Measurements from ENCODE around the gene RB1. TPM values are rescaled to one million over a fixed set of nuclear protein-coding genes. Genes with fewer than 3 reads are reported as not detected.

Gene RB1
- 10 to 100 TPM; 28.9 to 37.3 TPM for total RNA-seq

- Mint-ChIP-seq H3K27ac (peak within 1 kb of the TSS; percentile 85), H3K36me3 (ENCODE audit: low read depth) (peaks cover 36% of the 10 kb centered on the region), H3K4me3 (peak within 1 kb of the TSS; percentile 83), H3K4me1 (peaks cover 9% of the 10 kb centered on the region), H3K9me3 (no peaks in the 10 kb centered on the region), H3K27me3 (no peaks in the 10 kb centered on the region)
- ATAC-seq (replicated peaks) = peak; percentile 91
Observed at GRCh38 chr13:48303359-48304142, at the start of gene RB1. Gene RB1 (plus strand): TSS chr13:48303751. CDS start chr13:48303913, 162 bp downstream.

- no peak overlapping the region for H3K4me3 Mint-ChIP-seq
- ATAC-seq (replicated peaks) = no peak
- no peaks in the 10 kb centered on the region for H3K27me3 Mint-ChIP-seq
- peaks cover 64% of the 10 kb centered on the region for H3K36me3 Mint-ChIP-seq (ENCODE audit: low read depth)
- H3K9me3 Mint-ChIP-seq = no peaks in the 10 kb centered on the region
- no peak overlapping the region for H3K27ac Mint-ChIP-seq
- H3K4me1 Mint-ChIP-seq = peaks cover 10% of the 10 kb centered on the region
Observed at GRCh38 chr13:48253849-48254248, 49.7 kb upstream of the RB1 start.

GRCh38 chr13:48255090-48255489 lies 48.5 kb upstream of the RB1 start:
- Mint-ChIP-seq H3K27me3 (no peaks in the 10 kb centered on the region), H3K4me3 (no peak overlapping the region), H3K4me1 (peaks cover 17% of the 10 kb centered on the region), H3K9me3 (no peaks in the 10 kb centered on the region), H3K36me3 (ENCODE audit: low read depth) (peaks cover 72% of the 10 kb centered on the region), H3K27ac (no peak overlapping the region)
- no peak for ATAC-seq (replicated peaks)

- no peaks in the 10 kb centered on the region for H3K9me3 Mint-ChIP-seq
- ATAC-seq (replicated peaks) = peak; percentile 37
- H3K27ac Mint-ChIP-seq = peak overlapping the region; percentile 48
- no peak overlapping the region for H3K4me3 Mint-ChIP-seq
- peaks cover 81% of the 10 kb centered on the region for H3K36me3 Mint-ChIP-seq (ENCODE audit: low read depth)
- peaks cover 18% of the 10 kb centered on the region for H3K4me1 Mint-ChIP-seq
- no peaks in the 10 kb centered on the region for H3K27me3 Mint-ChIP-seq
Observed at GRCh38 chr13:48255954-48256353, 47.6 kb upstream of the RB1 start.

- H3K9me3 Mint-ChIP-seq = no peaks in the 10 kb centered on the region
- peaks cover 23% of the 10 kb centered on the region for H3K4me1 Mint-ChIP-seq
- H3K4me3 Mint-ChIP-seq = no peak overlapping the region
- peak overlapping the region; percentile 44 for H3K27ac Mint-ChIP-seq
- H3K27me3 Mint-ChIP-seq = no peaks in the 10 kb centered on the region
- ATAC-seq (replicated peaks) = no peak
- H3K36me3 Mint-ChIP-seq (ENCODE audit: low read depth) = peaks cover 96% of the 10 kb centered on the region
Observed at GRCh38 chr13:48258002-48258401, 45.5 kb upstream of the RB1 start.

- no peaks in the 10 kb centered on the region for H3K27me3 Mint-ChIP-seq
- ATAC-seq (replicated peaks) = no peak
- H3K4me1 Mint-ChIP-seq = peaks cover 23% of the 10 kb centered on the region
- peak overlapping the region; percentile 44 for H3K27ac Mint-ChIP-seq
- H3K4me3 Mint-ChIP-seq = no peak overlapping the region
- H3K36me3 Mint-ChIP-seq (ENCODE audit: low read depth) = peaks cover 99% of the 10 kb centered on the region
- no peaks in the 10 kb centered on the region for H3K9me3 Mint-ChIP-seq
Observed at GRCh38 chr13:48258430-48258829, 45.1 kb upstream of the RB1 start.

GRCh38 chr13:48260970-48261369 lies 42.6 kb upstream of the RB1 start:
- no peak overlapping the region for H3K4me3 Mint-ChIP-seq
- peaks cover 29% of the 10 kb centered on the region for H3K4me1 Mint-ChIP-seq
- no peak for ATAC-seq (replicated peaks)
- no peaks in the 10 kb centered on the region for H3K27me3 Mint-ChIP-seq
- H3K9me3 Mint-ChIP-seq = no peaks in the 10 kb centered on the region
- no peak overlapping the region for H3K27ac Mint-ChIP-seq
- H3K36me3 Mint-ChIP-seq (ENCODE audit: low read depth) = peaks cover 91% of the 10 kb centered on the region

GRCh38 chr13:48263196-48263595 lies 40.4 kb upstream of the RB1 start:
- Mint-ChIP-seq H3K4me3 (no peak overlapping the region), H3K9me3 (no peaks in the 10 kb centered on the region), H3K27ac (no peak overlapping the region), H3K4me1 (peaks cover 34% of the 10 kb centered on the region), H3K36me3 (ENCODE audit: low read depth) (peaks cover 77% of the 10 kb centered on the region), H3K27me3 (no peaks in the 10 kb centered on the region)
- ATAC-seq (replicated peaks) = no peak

- Mint-ChIP-seq H3K27me3 (no peaks in the 10 kb centered on the region), H3K36me3 (ENCODE audit: low read depth) (peaks cover 74% of the 10 kb centered on the region), H3K4me3 (no peak overlapping the region), H3K27ac (no peak overlapping the region), H3K4me1 (peaks cover 33% of the 10 kb centered on the region), H3K9me3 (no peaks in the 10 kb centered on the region)
- ATAC-seq (replicated peaks) = no peak
Observed at GRCh38 chr13:48264058-48264457, 39.5 kb upstream of the RB1 start.

GRCh38 chr13:48265217-48265815 lies 38.2 kb upstream of the RB1 start:
- no peaks in the 10 kb centered on the region for H3K9me3 Mint-ChIP-seq
- peaks cover 28% of the 10 kb centered on the region for H3K4me1 Mint-ChIP-seq
- H3K27ac Mint-ChIP-seq = peak overlapping the region; percentile 61
- H3K36me3 Mint-ChIP-seq (ENCODE audit: low read depth) = peaks cover 67% of the 10 kb centered on the region
- peak; percentile 89 for ATAC-seq (replicated peaks)
- H3K4me3 Mint-ChIP-seq = peak overlapping the region; percentile 40
- H3K27me3 Mint-ChIP-seq = no peaks in the 10 kb centered on the region

GRCh38 chr13:48266150-48266549 lies 37.4 kb upstream of the RB1 start:
- Mint-ChIP-seq H3K27me3 (no peaks in the 10 kb centered on the region), H3K27ac (peak overlapping the region; percentile 7), H3K9me3 (no peaks in the 10 kb centered on the region), H3K4me1 (peaks cover 28% of the 10 kb centered on the region), H3K36me3 (ENCODE audit: low read depth) (peaks cover 58% of the 10 kb centered on the region), H3K4me3 (peak overlapping the region; percentile 40)
- ATAC-seq (replicated peaks) = peak; percentile 72

GRCh38 chr13:48266701-48267639 lies 36.6 kb upstream of the RB1 start:
- Mint-ChIP-seq H3K4me3 (no peak overlapping the region), H3K27ac (peak overlapping the region; percentile 7), H3K27me3 (no peaks in the 10 kb centered on the region), H3K36me3 (ENCODE audit: low read depth) (peaks cover 50% of the 10 kb centered on the region), H3K4me1 (peaks cover 28% of the 10 kb centered on the region), H3K9me3 (no peaks in the 10 kb centered on the region)
- no peak for ATAC-seq (replicated peaks)

GRCh38 chr13:48268019-48268418 lies 35.5 kb upstream of the RB1 start:
- H3K4me3 Mint-ChIP-seq = no peak overlapping the region
- peaks cover 23% of the 10 kb centered on the region for H3K4me1 Mint-ChIP-seq
- no peak for ATAC-seq (replicated peaks)
- no peaks in the 10 kb centered on the region for H3K9me3 Mint-ChIP-seq
- H3K27me3 Mint-ChIP-seq = no peaks in the 10 kb centered on the region
- H3K27ac Mint-ChIP-seq = no peak overlapping the region
- H3K36me3 Mint-ChIP-seq (ENCODE audit: low read depth) = peaks cover 40% of the 10 kb centered on the region

- Mint-ChIP-seq H3K27ac (no peak overlapping the region), H3K9me3 (no peaks in the 10 kb centered on the region), H3K4me1 (peaks cover 19% of the 10 kb centered on the region), H3K27me3 (no peaks in the 10 kb centered on the region), H3K36me3 (ENCODE audit: low read depth) (peaks cover 11% of the 10 kb centered on the region), H3K4me3 (no peak overlapping the region)
- ATAC-seq (replicated peaks) = no peak
Observed at GRCh38 chr13:48273346-48273745, 30.2 kb upstream of the RB1 start.
